Uterus (tissue), 4 donors: ENCODE measurements around the gene TAPT1. TPM values are rescaled to one million over a fixed set of nuclear protein-coding genes. Genes with fewer than 3 reads are reported as not detected.

Experiments
- DNase-seq, 2 donors: peaks; one replicate each; pipeline ENCODE4 v3.0.0-alpha.2; 2019 to 2020
- H3K27ac ChIP-seq, 2 donors: fragments of 200-600 bp; sonication (generic); 1 replicate in 1 of 2; 2 replicates in 1 of 2; pipeline ENCODE4 v1.5.1; 2016 to 2018
- H3K27me3 ChIP-seq, 2 donors: fragments of 200-600 bp; sonication (generic); one replicate each; pipeline ENCODE4 v1.5.1; 2018 to 2019; ENCODE audit warnings: control low read depth in 1 of 2
- H3K36me3 ChIP-seq, 2 donors: fragments of 200-600 bp; sonication (generic); one replicate each; pipeline ENCODE4 v1.5.1; 2019; ENCODE audit warnings: control low read depth in 1 of 2
- H3K4me1 ChIP-seq, 2 donors: fragments of 200-600 bp; sonication (generic); one replicate each; pipeline ENCODE4 v1.5.1; 2018 to 2019; ENCODE audit warnings: control low read depth in 1 of 2
- H3K4me3 ChIP-seq, 2 donors: fragments of 200-600 bp; sonication (generic); 1 replicate in 1 of 2; 2 replicates in 1 of 2; pipeline ENCODE4 v1.5.1; 2018 to 2019; ENCODE audit warnings: mild to moderate bottlenecking in 1 of 2
- H3K9me3 ChIP-seq, 2 donors: fragments of 200-600 bp; sonication (generic); one replicate each; pipeline ENCODE4 v1.5.1; 2019; ENCODE audit warnings: control low read depth in 1 of 2
- CTCF ChIP-seq, 4 experiments: fragments of 200-600 bp in 2 of 4; fragments of 450-650 bp in 2 of 4; sonication (generic) in 2 of 4; IDR thresholded peaks; one replicate each; pipeline ENCODE4 v1.5.1; 2016 to 2019; ENCODE audit warnings: antibody characterized with exemption in 4 of 4, mild to moderate bottlenecking in 2 of 4, moderate library complexity in 1 of 4
- POLR2A ChIP-seq, 2 donors: fragments of 450-650 bp; IDR thresholded peaks; one replicate each; pipeline ENCODE4 v1.6.1; 2016; ENCODE audit warnings: antibody characterized with exemption in 2 of 2, mild to moderate bottlenecking in 1 of 2, moderate library complexity in 1 of 2
- intact Hi-C: fragments of 100-400 bp; cut with DNase I; formaldehyde crosslinking; loops from one replicate; pipeline ENCODE4 v1.15.1; 2023; ENCODE audit warnings: low total_unique reads
- total RNA-seq, 4 donors: library from RNA; depleted of rRNA in 3 of 4; stranded (reverse); fragments of >200 nt in 3 of 4; gene quantifications; one replicate each; pipeline versions ENCODE4 v1.1.0 to v1.2.4, GENCODE V29; 2014 to 2023
- donor health status: DM: yes; HTN: yes; CAD: no.

TAPT1 gene
- total RNA-seq, 4 donors from 2014 or later = 28.2 to 68.5 (median 63.5) TPM

- Histone ChIP-seq H3K4me1 (peaks cover 0 to 7% of the 10 kb centered on the region in 2 donors), H3K27me3 (no peaks in the 10 kb centered on the region), H3K9me3 (no peaks in the 10 kb centered on the region), H3K36me3 (no peaks in the 10 kb centered on the region), H3K27ac (peak overlapping the region; percentile 0 to 24), H3K4me3 (no peak overlapping the region)
- intact Hi-C loops = no loop called here
- DNase-seq = no peak
- TF ChIP-seq POLR2A (IDR thresholded peaks at IDR 0.05) = no peak
- TF ChIP-seq CTCF (IDR thresholded peaks at IDR 0.05) = no peak
These were observed 33.4 kb downstream of the TAPT1 start for GRCh38 chr4:16192631-16193518.

GRCh38 chr4:16192057-16192456 lies 34.2 kb downstream of the TAPT1 start:
- intact Hi-C loops = no loop called here
- Histone ChIP-seq H3K4me3 (no peak overlapping the region), H3K4me1 (peaks cover 0 to 7% of the 10 kb centered on the region in 2 donors), H3K36me3 (no peaks in the 10 kb centered on the region), H3K27me3 (no peaks in the 10 kb centered on the region), H3K9me3 (no peaks in the 10 kb centered on the region), H3K27ac (peak overlapping the region in 1 of 2 donors; percentile 0)
- TF ChIP-seq POLR2A (IDR thresholded peaks at IDR 0.05) = no peak
- no peak for TF ChIP-seq CTCF (IDR thresholded peaks at IDR 0.05)
- DNase-seq = no peak

- Histone ChIP-seq H3K4me3 (no peak overlapping the region), H3K9me3 (no peaks in the 10 kb centered on the region), H3K36me3 (no peaks in the 10 kb centered on the region), H3K27me3 (no peaks in the 10 kb centered on the region), H3K27ac (no peak overlapping the region), H3K4me1 (no peaks in the 10 kb centered on the region)
- TF ChIP-seq CTCF (IDR thresholded peaks at IDR 0.05) = no peak
- no peak for DNase-seq
- intact Hi-C loops = no loop called here
These were observed 38.8 kb downstream of the TAPT1 start for GRCh38 chr4:16187455-16187854.

GRCh38 chr4:16186986-16187385 lies 39.3 kb downstream of the TAPT1 start:
- H3K36me3 ChIP-seq = no peaks in the 10 kb centered on the region

More at GRCh38 chr4:16186986-16187385, 39.3 kb downstream of the TAPT1 start:
- no peaks in the 10 kb centered on the region for H3K9me3 ChIP-seq
- TF ChIP-seq POLR2A (IDR thresholded peaks at IDR 0.05) (no peak), CTCF (IDR thresholded peaks at IDR 0.05) (no peak)
- no peaks in the 10 kb centered on the region for H3K4me1 ChIP-seq
- DNase-seq = no peak
- no peak overlapping the region for H3K27ac ChIP-seq
- no peaks in the 10 kb centered on the region for H3K27me3 ChIP-seq
- H3K4me3 ChIP-seq = no peak overlapping the region
- intact Hi-C loops = no loop called here
